ENCODE results near the gene MT1A.

The MT1A gene

GRCh38 chr16:56684926-56685590, 46.6 kb downstream of the MT1A start:
- Histone ChIP-seq H3K9me2 (replicated peaks; ENCODE audit: insufficient read depth, low read length) (no peaks in the 10 kb centered on the region), H3K4me2 (ENCODE audit: low read depth, low read length) (no peak overlapping the region), H2AFZ (ENCODE audit: low read length) (no peak overlapping the region), H4K20me1 (ENCODE audit: insufficient read depth, low read length) (no peaks in the 10 kb centered on the region), H3K9ac (ENCODE audit: low read length) (no peak overlapping the region), H3K36me3 (replicated peaks; ENCODE audit: insufficient read depth, low read length) (no peaks in the 10 kb centered on the region), H3K79me2 (ENCODE audit: low read length) (no peaks in the 10 kb centered on the region), H3K4me3 (ENCODE audit: low read length) (no peak overlapping the region), H3K27ac (ENCODE audit: low read length) (no peak overlapping the region), H3F3A (ENCODE audit: insufficient read depth, low read length) (no peaks in the 10 kb centered on the region), H3K4me1 (ENCODE audit: low read length) (no peaks in the 10 kb centered on the region), H3K9me3 (replicated peaks; ENCODE audit: insufficient read depth, low read length) (no peaks in the 10 kb centered on the region), H3K27me3 (replicated peaks; ENCODE audit: insufficient read depth, low read length) (peaks cover 16% of the 10 kb centered on the region; the same call in 1 of the 2 replicates)
- no peak for TF ChIP-seq CTCF (IDR thresholded peaks at IDR 0.05; ENCODE audit: low read length)
- no peak for TF ChIP-seq EZH2 (optimal IDR thresholded peaks at IDR 0.05; ENCODE audit: low read depth, low read length)
- no peak for TF ChIP-seq EZH2phosphoT487 (IDR thresholded peaks at IDR 0.05; ENCODE audit: low read length)
- DNase-seq = no peak

GRCh38 chr16:56686758-56687157, 48.3 kb downstream of the MT1A start:
- TF ChIP-seq EZH2phosphoT487 (IDR thresholded peaks at IDR 0.05; ENCODE audit: low read length) (no peak), CTCF (IDR thresholded peaks at IDR 0.05; ENCODE audit: low read length) (no peak), EZH2 (optimal IDR thresholded peaks at IDR 0.05; ENCODE audit: low read depth, low read length) (no peak)
- no peak for DNase-seq
- H3K4me2 ChIP-seq (ENCODE audit: low read depth, low read length) = no peak overlapping the region

GRCh38 chr16:56688762-56689161, 50.3 kb downstream of the MT1A start:
- Histone ChIP-seq H3K9ac (ENCODE audit: low read length) (no peak overlapping the region), H3K27ac (ENCODE audit: low read length) (no peak overlapping the region), H4K20me1 (ENCODE audit: insufficient read depth, low read length) (no peaks in the 10 kb centered on the region), H3K4me1 (ENCODE audit: low read length) (no peaks in the 10 kb centered on the region), H3F3A (ENCODE audit: insufficient read depth, low read length) (no peaks in the 10 kb centered on the region), H3K36me3 (replicated peaks; ENCODE audit: insufficient read depth, low read length) (no peaks in the 10 kb centered on the region), H3K4me2 (ENCODE audit: low read depth, low read length) (no peak overlapping the region), H3K4me3 (ENCODE audit: low read length) (no peak overlapping the region), H3K79me2 (ENCODE audit: low read length) (no peaks in the 10 kb centered on the region), H3K9me2 (replicated peaks; ENCODE audit: insufficient read depth, low read length) (no peaks in the 10 kb centered on the region), H3K27me3 (replicated peaks; ENCODE audit: insufficient read depth, low read length) (peaks cover 10% of the 10 kb centered on the region; the same call in 1 of the 2 replicates), H2AFZ (ENCODE audit: low read length) (no peak overlapping the region), H3K9me3 (replicated peaks; ENCODE audit: insufficient read depth, low read length) (no peaks in the 10 kb centered on the region)
- TF ChIP-seq EZH2 (optimal IDR thresholded peaks at IDR 0.05; ENCODE audit: low read depth, low read length) (no peak), EZH2phosphoT487 (IDR thresholded peaks at IDR 0.05; ENCODE audit: low read length) (no peak), CTCF (IDR thresholded peaks at IDR 0.05; ENCODE audit: low read length) (no peak)
- DNase-seq = no peak

More at GRCh38 chr16:56686758-56687157, 48.3 kb downstream of the MT1A start:
- H3K4me3 ChIP-seq (ENCODE audit: low read length) = no peak overlapping the region
- no peaks in the 10 kb centered on the region for H3F3A ChIP-seq (ENCODE audit: insufficient read depth, low read length)
- no peaks in the 10 kb centered on the region for H4K20me1 ChIP-seq (ENCODE audit: insufficient read depth, low read length)
- H3K4me1 ChIP-seq (ENCODE audit: low read length) = no peaks in the 10 kb centered on the region
- peaks cover 16% of the 10 kb centered on the region; the same call in 1 of the 2 replicates for H3K27me3 ChIP-seq (replicated peaks; ENCODE audit: insufficient read depth, low read length)
- H3K9me3 ChIP-seq (replicated peaks; ENCODE audit: insufficient read depth, low read length) = no peaks in the 10 kb centered on the region
- no peak overlapping the region for H3K9ac ChIP-seq (ENCODE audit: low read length)
- no peak overlapping the region for H2AFZ ChIP-seq (ENCODE audit: low read length)
- H3K79me2 ChIP-seq (ENCODE audit: low read length) = no peaks in the 10 kb centered on the region
- no peaks in the 10 kb centered on the region for H3K9me2 ChIP-seq (replicated peaks; ENCODE audit: insufficient read depth, low read length)
- no peaks in the 10 kb centered on the region for H3K36me3 ChIP-seq (replicated peaks; ENCODE audit: insufficient read depth, low read length)
- H3K27ac ChIP-seq (ENCODE audit: low read length) = no peak overlapping the region

Data from MM.1S (cell line).